ENCODE results near the gene ADRB2. TPM values are rescaled to one million over a fixed set of nuclear protein-coding genes. Genes with fewer than 3 reads are reported as not detected.

The ADRB2 gene
- total and polyA plus RNA-seq, 2 of the 13 experiments (the other 11 are each of a cell fraction or from before 2014, with no cell fraction given) = not detected

DNA sequence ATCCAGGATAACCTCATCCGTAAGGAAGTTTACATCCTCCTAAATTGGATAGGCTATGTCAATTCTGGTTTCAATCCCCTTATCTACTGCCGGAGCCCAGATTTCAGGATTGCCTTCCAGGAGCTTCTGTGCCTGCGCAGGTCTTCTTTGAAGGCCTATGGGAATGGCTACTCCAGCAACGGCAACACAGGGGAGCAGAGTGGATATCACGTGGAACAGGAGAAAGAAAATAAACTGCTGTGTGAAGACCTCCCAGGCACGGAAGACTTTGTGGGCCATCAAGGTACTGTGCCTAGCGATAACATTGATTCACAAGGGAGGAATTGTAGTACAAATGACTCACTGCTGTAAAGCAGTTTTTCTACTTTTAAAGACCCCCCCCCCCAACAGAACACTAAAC lies 1.3 kb downstream of the ADRB2 start:
- H3K36me3 ChIP-seq (replicated peaks in 1 of 2; ENCODE audit: control insufficient read depth in 1 of 2, insufficient read depth in 2 of 2, low read length in 2 of 2) = no peaks in the 10 kb centered on the region
- H3K4me2 ChIP-seq (ENCODE audit: low read depth, low read length) = no peak overlapping the region
- WGBS (ENCODE audit: low lambda C conversion rate) = 69% methylated on average over 7 of the region's 7 CpGs
- no peak overlapping the region for H3K27ac ChIP-seq (ENCODE audit: extremely low read length, insufficient read depth, low read length)
- peaks cover 8% of the 10 kb centered on the region for H3K4me1 ChIP-seq (ENCODE audit: insufficient read depth, low read length)
- ChIA-PET POLR2A (no interaction called here), CTCF (ENCODE audit: low intra/inter-chr PET ratio, low total read pairs) (no interaction called here)
- TF ChIP-seq, protein P1, sequence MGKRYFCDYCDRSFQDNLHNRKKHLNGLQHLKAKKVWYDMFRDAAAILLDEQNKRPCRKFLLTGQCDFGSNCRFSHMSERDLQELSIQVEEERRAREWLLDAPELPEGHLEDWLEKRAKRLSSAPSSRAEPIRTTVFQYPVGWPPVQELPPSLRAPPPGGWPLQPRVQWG (CRISPR knock-in tag; IDR thresholded peaks at IDR 0.05; ENCODE audit: borderline replicate concordance, low read depth) = no peak
- TF ChIP-seq ZNF331 (CRISPR knock-in tag; IDR thresholded peaks at IDR 0.05) (no peak), AKAP8 (CRISPR knock-in tag; IDR thresholded peaks at IDR 0.05) (no peak), ZBTB7B (CRISPR knock-in tag; IDR thresholded peaks at IDR 0.05) (no peak), ZNF83 (CRISPR knock-in tag; IDR thresholded peaks at IDR 0.05; ENCODE audit: borderline replicate concordance) (no peak), MIXL1 (CRISPR knock-in tag; IDR thresholded peaks at IDR 0.05) (no peak), NFKB2 (CRISPR knock-in tag; IDR thresholded peaks at IDR 0.05; ENCODE audit: borderline replicate concordance) (no peak), ZNF768 (CRISPR knock-in tag; IDR thresholded peaks at IDR 0.05) (no peak), ZSCAN31 (CRISPR knock-in tag; IDR thresholded peaks at IDR 0.05; ENCODE audit: low read depth) (no peak), TEF (CRISPR knock-in tag; IDR thresholded peaks at IDR 0.05) (no peak), KDM2A (CRISPR knock-in tag; IDR thresholded peaks at IDR 0.05; ENCODE audit: borderline replicate concordance, low read depth) (no peak), CENPBD1 (CRISPR knock-in tag; IDR thresholded peaks at IDR 0.05; ENCODE audit: borderline replicate concordance, low read depth) (no peak), ZNF317 (CRISPR knock-in tag; IDR thresholded peaks at IDR 0.05) (no peak), ZNF335 (CRISPR knock-in tag; IDR thresholded peaks at IDR 0.05) (no peak)
- TF ChIP-seq, protein P2, sequence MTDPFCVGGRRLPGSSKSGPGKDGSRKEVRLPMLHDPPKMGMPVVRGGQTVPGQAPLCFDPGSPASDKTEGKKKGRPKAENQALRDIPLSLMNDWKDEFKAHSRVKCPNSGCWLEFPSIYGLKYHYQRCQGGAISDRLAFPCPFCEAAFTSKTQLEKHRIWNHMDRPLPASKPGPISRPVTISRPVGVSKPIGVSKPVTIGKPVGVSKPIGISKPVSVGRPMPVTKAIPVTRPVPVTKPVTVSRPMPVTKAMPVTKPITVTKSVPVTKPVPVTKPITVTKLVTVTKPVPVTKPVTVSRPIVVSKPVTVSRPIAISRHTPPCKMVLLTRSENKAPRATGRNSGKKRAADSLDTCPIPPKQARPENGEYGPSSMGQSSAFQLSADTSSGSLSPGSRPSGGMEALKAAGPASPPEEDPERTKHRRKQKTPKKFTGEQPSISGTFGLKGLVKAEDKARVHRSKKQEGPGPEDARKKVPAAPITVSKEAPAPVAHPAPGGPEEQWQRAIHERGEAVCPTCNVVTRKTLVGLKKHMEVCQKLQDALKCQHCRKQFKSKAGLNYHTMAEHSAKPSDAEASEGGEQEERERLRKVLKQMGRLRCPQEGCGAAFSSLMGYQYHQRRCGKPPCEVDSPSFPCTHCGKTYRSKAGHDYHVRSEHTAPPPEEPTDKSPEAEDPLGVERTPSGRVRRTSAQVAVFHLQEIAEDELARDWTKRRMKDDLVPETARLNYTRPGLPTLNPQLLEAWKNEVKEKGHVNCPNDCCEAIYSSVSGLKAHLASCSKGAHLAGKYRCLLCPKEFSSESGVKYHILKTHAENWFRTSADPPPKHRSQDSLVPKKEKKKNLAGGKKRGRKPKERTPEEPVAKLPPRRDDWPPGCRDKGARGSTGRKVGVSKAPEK (CRISPR knock-in tag; IDR thresholded peaks at IDR 0.05; ENCODE audit: borderline replicate concordance) = no peak
- TF ChIP-seq, protein P3, sequence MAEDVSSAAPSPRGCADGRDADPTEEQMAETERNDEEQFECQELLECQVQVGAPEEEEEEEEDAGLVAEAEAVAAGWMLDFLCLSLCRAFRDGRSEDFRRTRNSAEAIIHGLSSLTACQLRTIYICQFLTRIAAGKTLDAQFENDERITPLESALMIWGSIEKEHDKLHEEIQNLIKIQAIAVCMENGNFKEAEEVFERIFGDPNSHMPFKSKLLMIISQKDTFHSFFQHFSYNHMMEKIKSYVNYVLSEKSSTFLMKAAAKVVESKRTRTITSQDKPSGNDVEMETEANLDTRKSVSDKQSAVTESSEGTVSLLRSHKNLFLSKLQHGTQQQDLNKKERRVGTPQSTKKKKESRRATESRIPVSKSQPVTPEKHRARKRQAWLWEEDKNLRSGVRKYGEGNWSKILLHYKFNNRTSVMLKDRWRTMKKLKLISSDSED (CRISPR knock-in tag; IDR thresholded peaks at IDR 0.05) = no peak
- TF ChIP-seq, protein P4, sequence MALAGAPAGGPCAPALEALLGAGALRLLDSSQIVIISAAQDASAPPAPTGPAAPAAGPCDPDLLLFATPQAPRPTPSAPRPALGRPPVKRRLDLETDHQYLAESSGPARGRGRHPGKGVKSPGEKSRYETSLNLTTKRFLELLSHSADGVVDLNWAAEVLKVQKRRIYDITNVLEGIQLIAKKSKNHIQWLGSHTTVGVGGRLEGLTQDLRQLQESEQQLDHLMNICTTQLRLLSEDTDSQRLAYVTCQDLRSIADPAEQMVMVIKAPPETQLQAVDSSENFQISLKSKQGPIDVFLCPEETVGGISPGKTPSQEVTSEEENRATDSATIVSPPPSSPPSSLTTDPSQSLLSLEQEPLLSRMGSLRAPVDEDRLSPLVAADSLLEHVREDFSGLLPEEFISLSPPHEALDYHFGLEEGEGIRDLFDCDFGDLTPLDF (CRISPR knock-in tag; IDR thresholded peaks at IDR 0.05) = no peak
- H3K4me3 ChIP-seq (replicated peaks in 1 of 3; ENCODE audit: insufficient read depth in 1 of 3, low read depth in 2 of 3, low read length in 3 of 3) = no peak overlapping the region
- peaks cover 2 to 7% of the 10 kb centered on the region in 2 experiments; a peak in 4 of 5 replicates for H3K27me3 ChIP-seq (ENCODE audit: control insufficient read depth in 1 of 2, insufficient read depth in 2 of 2, low read length in 2 of 2)
- in situ Hi-C loops (cut with HindIII; ENCODE audit: extremely low pct_ligation_motif_present, low pct_unique_long_range_greater_than_20kb) = loop anchor here (10.0 kb wide), 1 partner anchor 207 kb away; no protein-coding TSS in a partner anchor
- no TSS peak for BruUV-seq (replicated peaks)
- no peak for DNase-seq (ENCODE audit: low spot score)
- FAIRE-seq = no peak
- ATAC-seq = no peak
- no peak overlapping the region for H3K9ac ChIP-seq (ENCODE audit: insufficient read depth, low read depth, low read length)
- intact Hi-C loops (cut with micrococcal nuclease; ENCODE audit: unreplicated experiment) = loop anchor here (10.0 kb wide), 1 partner anchor 437 kb away; no protein-coding TSS in a partner anchor
- H3K79me2 ChIP-seq (ENCODE audit: insufficient read depth, low read length) = no peaks in the 10 kb centered on the region
- H2AFZ ChIP-seq (ENCODE audit: low read length) = no peak overlapping the region
- H3K9me3 ChIP-seq (ENCODE audit: low read length) = no peaks in the 10 kb centered on the region
- no peaks in the 10 kb centered on the region for H4K20me1 ChIP-seq (ENCODE audit: insufficient read depth, low read length)

Measured in HepG2 (cell line).